Activated T-cell treated with anti-CD3 and anti-CD28 coated beads, Interleukin-2, amount 50 U/mL, for 48 hours (primary cell): ENCODE data around the gene KIF5B.
"Not testable (repeated sequence)": the region's sequence is repeated elsewhere in the genome, so short reads cannot be mapped to it uniquely, and the experiment has no call there.

Experiments used
- DNase-seq, 2 experiments: peaks; one replicate each; pipeline ENCODE4 v3.0.0-alpha.2; 2020

The KIF5B gene

DNA sequence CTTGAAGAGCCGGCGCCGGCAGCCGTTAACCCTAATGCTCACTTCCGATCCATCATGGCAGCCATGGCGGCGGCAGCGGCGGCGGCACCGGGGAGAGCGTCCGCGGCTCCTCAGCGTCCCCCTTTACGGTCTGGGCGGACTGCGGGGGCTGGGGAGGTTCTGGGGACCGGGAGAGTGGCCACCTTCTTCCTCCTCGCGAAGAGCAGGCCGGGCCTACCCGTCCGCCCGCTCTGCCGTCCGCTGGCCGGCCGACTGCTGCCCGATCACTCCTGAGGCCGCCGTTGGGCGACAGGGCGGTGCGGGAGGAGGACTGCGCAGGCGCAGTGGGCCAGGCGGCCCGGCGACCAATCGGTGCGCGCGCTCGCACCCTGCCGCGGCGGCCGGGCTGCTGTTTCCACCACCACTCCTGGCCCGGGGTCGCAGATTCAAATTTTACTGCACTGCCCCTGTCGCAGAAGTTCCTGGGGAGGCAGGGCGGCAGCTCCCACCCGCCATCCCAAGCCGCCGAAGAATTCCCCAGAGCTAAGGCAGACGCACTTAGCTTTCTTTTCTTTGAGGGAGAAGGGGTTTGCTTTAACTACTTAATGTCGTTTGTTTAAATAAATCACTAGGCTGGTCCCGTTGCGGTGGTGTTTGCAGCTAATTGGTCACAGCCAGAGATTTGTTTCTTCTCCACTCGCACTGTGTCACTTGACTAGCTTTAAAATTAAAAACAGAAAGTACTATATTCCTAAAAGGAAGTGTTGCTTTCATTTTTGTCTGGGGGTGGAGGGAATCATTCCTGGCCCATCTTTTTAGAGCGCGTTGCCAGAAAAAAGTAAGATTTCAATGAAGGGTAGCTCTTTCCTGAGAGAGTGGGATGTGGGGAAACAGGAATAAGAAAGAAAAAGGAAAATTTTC, at the start of gene KIF5B:
TSS of gene KIF5B (minus strand) at position 290 of the 900 bp plus-strand sequence. CDS start 452 bp downstream, outside the sequence.
- DNase-seq = peak; percentile 89 to 93

- DNase-seq = no peak
Observed at GRCh38 chr10:32105782-32106382, 49.7 kb upstream of the KIF5B start.

DNA sequence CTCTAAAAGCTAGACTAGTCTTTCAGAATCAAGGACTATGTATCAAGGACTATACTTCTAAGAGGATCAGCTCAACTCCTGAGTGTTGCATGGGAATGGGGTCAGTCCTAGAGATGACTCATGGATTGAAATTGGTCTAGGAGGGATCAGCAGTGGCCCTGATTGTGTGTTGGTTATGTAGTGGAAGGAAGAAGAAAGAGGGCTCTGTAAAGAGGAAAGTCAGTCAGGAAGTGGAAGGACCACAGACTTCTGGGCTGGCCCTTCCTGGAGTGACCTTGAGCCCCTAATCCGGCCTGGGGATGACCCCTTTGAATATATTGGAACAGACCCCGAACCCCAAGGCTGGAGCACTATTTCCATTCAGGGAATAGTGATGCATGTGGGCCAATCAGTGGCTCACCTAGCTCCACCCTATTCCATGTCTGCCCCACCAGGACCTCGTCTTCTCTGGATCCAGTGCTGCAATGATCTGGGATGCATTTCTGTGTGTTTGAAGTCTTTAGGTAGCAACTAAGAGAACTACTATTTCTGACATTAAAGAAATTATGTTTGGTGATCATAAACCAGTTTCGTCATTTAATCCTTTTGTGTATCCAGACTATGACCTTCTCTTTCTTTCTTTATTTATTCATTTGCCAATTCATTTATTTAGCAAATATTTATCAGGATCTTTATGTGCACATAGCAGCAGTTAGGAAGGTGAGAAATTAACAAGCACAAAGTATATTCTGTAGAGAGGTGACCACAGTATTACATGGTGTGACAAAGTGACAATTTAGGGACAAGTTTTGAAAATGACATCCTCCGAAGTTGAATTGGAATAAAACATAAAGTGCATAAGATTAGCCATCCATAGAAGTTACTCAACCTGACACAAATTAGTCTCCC, 48.6 kb upstream of the KIF5B start:
- DNase-seq = no peak

DNA sequence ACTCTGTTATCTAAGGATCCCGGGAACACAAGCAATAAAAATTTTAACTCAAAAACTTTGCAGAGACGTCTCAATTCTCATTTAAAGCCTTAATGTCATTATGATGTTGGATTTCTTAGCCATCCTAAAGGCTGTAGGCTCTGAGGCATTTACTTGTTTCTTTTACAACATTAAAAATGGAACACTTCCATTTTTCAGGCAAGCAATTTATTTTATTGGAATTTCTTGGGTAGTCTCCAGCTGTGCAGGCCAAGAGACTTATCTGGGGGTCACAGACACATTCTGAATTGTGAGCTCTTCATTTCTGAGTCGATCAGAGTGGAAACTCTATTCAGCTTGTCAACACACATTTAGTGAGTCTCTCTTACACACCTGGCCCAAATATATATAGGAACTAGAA, 48.0 kb upstream of the KIF5B start:
- no peak for DNase-seq

GRCh38 chr10:32103721-32104120, 47.5 kb upstream of the KIF5B start:
- DNase-seq = no peak

GRCh38 chr10:32098566-32099259, 42.5 kb upstream of the KIF5B start:
- not testable (repeated sequence) for DNase-seq

DNA sequence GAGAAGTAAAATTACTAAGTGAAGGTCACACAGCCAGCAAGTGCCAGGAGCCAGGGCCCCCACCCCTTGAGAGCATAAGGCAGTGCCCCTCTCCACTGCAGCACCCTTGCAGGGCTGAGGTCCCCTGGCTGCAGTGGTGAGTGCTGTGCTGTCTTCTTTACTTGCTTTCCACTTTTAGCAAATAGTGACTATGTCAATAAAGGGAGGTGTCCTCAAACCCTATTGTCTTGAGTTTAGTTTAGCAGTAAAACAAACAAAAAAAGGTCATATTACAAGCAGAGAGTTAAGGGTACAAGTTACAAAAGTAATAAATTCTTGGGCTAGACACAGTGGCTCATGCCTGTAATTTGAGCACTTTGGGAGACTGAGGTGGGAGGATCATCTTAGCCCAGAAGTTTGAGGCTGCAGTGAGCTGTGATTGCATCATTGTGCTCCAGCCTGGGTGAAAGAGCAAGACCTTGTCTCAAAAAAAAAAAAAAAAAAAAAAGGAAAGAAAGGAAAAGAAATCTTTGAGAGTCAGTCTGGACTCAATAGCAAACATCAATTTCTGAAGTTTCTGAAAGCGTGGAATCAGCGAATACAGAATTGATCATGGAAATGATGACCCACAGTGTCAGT, 39.0 kb upstream of the KIF5B start:
- DNase-seq = no peak

- no peak for DNase-seq
Observed at GRCh38 chr10:32093650-32094049, 37.4 kb upstream of the KIF5B start.

DNA sequence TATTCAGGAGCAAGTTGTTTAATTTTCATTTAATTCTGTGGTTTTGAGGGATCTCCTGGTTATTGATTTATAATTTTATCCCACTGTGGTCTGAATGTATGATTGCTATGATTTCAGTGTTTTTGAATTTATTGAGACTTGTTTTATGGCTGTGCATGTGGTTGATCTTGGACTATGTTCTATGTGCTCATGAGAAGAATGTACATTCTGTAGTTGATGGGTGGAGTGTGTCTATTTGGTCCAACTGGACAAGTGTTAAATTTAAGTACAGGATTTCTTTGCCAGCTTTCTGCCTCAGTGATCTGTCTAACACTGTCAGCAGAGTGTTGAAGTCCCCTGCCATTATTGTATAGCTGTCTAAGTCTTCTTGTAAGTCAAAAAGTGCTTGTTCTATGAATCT, 34.8 kb upstream of the KIF5B start:
- no peak for DNase-seq

- no peak for DNase-seq
Observed at GRCh38 chr10:32084185-32084851, 28.1 kb upstream of the KIF5B start.

- no peak for DNase-seq
Observed at GRCh38 chr10:32077896-32078485, 21.8 kb upstream of the KIF5B start.

- no peak for DNase-seq
Observed at GRCh38 chr10:32073659-32074058, 17.4 kb upstream of the KIF5B start.

DNA sequence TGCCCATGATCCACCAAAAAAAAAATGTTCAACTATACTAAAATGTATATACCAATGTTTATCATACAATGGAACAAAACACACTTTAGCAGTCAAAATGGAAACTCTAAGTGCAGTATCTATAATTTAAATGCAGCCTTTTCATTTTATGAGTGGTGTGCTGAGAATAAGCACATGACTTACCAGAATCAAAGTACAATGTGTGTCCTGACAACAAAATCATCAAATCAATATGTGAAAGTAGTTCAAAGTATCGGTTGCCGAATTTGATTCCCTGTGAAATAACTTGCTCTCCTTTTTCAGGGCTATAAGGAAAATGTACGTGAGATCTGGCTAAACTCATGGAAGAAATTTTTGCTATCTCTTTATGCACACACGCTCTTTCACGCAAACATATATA, 16.9 kb upstream of the KIF5B start:
- no peak for DNase-seq

GRCh38 chr10:32072025-32072800, 16.0 kb upstream of the KIF5B start:
- DNase-seq = no peak

GRCh38 chr10:32070645-32071044, 14.4 kb upstream of the KIF5B start:
- DNase-seq = no peak

GRCh38 chr10:32068569-32068968, 12.3 kb upstream of the KIF5B start:
- no peak for DNase-seq

DNA sequence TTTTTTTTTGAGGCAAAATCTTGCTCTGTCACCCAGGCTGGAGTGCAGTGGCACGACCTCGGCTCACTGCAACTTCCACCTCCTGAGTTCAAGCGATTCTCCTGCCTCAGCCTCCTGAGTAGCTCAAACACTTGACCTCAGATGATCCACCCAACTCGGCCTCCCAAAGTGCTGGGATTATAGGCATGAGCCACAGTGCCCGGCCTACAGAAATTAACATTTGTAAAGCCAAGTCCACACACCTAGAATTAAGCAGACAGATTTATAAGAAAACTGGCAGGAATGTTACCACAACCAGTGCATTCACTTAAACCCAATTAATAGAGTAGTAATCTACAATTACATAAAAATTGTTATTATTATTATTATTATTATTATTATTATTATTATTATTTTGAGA, 11.7 kb upstream of the KIF5B start:
- not testable (repeated sequence) for DNase-seq

- DNase-seq = no peak
Observed at GRCh38 chr10:32065856-32066255, 9.6 kb upstream of the KIF5B start.

DNA sequence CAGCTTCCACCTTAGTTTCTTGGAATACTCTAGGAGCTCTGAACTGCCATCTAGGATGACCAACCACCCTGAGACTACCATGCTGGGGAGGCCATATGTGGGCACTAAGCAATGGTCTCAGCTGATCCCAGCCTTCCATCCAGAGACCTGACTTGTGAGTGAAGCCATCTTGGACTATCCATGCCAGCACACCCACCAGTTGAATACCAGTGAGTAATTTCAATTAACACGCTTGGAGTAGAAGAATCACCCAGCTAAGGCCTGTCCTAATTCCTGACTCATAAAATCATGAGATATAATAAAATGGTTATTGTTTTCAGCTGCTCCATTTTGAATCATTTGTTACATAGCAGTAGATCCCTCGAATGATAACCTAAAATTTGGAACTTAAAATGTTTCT, 5.2 kb upstream of the KIF5B start:
- DNase-seq = no peak

DNA sequence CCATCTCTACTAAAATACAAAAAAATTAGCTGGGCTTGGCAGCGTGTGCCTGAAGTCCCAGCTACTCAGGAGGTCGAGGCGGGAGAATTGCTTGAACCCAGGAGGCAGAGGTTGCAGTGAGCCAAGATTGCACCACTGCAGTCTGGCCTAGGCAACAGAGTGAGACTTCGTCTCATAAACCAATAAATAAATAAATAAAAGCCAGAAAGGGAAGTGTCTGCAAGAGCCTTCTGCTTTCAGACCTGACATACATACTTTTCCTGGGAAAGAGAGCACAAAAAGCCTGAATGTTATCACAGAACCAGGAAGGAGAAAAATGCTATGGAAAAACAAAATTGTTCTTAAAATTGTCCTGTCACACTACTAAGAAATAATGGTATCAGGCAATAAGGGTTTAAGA, 4.1 kb upstream of the KIF5B start:
- no peak for DNase-seq
